Stromal cell of bone marrow (primary cell): ENCODE results near the gene SLC7A4.
"Not testable (repeated sequence)": the region's sequence is repeated elsewhere in the genome, so short reads cannot be mapped to it uniquely, and the experiment has no call there.

Experiments
- DNase-seq: peaks from one replicate; pipeline ENCODE4 v3.0.0-alpha.2; 2012; ENCODE audit warnings: low read depth

SLC7A4 gene

DNA sequence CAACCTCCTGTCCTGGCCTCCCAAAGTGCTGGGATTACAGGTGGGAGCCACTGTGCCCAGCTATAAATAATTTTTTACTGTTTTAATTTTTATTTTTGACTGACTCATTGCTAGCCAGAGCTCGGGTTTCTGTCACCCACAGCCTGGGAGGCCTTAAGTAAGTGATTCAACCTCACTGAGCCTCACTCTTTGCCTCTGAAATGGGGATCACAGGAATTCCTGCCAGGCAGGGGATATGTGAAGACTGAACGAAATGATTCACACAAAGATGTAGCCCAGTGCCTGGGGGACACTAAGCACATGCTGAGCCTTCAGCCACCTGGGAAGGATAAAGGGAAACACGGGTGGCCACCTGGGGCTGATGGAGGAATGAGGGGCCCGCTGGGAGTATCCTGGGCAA is 9.6 kb upstream of the SLC7A4 start:
- peak; percentile 44 for DNase-seq

DNA sequence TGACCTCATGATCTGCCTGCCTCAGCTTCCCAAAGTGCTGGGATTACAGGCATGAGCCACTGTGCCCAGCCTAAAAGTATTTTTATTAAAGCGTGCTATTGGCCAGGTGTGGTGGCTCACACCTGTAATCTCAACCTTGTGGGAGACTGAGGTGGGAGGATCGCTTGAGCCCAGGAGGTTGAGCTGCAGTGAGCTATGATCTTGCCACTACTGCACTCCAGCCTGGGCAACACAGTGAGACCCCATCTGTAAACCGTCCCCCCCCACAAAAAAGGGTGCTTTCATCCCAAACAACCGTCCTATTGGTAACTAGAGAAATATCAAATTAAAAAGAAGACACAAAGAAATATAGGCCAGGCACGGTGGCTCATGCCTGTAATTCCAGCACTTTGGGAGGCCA is 6.8 kb upstream of the SLC7A4 start:
- not testable (repeated sequence) for DNase-seq

DNA sequence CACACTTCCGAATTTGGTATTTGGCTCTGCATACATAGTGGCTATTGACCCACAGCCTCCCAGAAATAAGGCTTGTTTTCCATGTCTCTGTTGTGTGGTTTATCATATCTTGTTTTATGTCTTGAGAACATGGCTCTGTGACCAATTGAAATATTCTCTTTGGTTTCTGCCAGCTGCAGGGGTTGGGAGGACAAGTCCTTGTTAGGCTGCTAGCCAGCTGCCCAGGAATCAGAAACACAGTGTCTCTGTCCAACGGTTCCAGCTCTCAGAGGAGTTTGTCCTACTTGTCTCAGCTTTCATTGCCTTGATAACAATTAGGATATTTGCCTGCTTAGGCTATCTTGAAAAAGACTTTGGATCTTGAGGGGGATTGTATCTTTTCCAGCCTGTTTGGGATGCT is 6.0 kb upstream of the SLC7A4 start:
- no peak for DNase-seq

DNA sequence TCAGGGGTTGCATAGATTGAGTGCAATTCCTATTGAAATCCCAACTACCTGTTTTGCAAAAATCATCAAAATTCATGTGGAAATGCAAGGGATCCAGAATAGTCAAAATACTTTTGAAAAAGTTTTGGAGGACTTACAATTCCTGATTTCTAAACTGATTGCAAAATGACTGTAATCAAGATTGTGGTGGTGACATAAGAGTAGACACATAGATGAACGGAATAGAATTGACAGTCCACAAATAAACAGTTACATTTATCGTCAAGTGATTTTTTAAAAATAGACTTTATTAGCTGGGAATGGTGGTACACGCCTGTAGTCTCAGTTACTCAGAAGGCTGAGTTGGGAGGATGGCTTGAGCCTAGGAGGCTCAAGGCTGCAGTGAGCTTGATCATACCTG is 2.6 kb upstream of the SLC7A4 start:
- no peak for DNase-seq

DNA sequence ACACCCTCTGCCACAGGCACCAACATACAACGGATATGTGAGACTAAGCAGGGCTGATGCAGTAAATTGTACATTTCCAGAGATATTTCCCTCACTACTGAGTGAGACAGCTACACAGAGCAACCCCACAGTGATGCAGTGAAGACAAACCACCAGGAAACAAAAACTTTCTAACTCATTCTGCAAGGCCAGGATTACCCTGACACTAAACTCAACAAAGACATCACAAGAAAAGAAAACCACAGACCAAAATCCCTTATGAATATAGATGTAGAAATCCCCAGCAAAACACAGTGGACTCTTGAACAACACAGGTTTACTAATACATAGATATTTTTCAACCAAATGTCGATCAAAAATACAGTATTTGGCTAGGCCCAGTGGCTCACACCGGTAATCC is 1.5 kb upstream of the SLC7A4 start:
- no peak for DNase-seq

DNA sequence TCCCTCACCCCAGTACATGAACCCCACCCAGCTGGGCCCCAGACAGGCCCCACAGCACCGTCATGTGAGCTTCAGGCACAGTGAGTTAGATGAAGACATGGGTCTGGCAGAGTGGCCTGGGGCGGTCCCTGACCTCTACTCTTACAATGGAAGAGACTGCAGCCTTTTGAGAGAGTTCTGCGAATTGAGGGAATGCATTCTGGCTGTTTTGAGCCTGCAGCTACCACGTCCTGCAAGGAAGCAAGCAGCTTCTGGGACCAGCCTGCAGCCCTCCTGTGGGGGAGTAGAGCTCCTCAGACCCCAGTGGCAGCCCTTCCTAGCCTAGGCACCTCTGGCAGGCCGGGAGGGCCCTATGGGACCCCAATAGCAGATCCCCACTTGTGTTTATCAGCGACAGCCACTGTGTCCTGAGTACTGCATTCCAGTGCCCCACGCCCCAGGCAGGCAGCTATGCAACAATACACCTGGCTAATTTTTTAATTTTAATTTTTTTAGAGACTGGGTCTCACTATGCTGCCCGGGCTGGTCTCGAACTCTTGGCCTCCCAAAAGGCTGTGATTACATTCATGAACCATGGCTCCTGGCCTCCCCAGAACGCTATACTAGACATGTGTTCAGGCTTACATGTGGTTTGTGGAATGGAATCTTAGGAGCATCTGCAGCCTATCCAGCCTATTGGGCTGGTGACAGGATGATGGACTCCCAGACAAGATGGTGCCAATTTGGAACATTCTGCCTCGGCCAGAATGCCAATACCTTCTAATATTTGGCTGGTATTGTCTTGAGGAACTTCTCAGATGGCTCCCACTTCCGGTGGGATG is 717 bp upstream of the SLC7A4 start:
- no peak for DNase-seq

DNA sequence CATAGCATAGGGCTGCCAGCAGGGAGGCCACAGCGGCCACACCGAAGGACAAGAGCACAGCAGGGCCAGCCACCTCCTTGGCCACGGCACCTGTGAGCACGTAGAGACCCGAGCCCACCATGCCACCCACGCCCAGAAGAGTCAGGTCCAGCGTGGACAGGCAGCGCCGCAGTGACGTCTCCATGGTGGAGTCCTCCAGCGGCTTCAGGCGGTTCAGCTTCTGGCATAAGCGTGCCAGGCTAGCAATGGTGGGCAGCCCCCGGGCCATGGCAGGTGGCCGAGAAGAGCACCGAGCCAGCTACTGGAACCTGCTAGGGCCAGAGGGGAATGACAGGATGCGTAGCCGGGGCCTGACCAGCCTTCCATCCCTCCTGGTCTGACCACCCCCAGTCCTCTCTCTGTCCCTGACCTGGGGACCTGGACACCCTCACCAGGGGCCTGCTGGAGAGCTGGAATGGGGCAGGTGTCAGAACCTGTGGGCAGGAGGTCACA is 770 bp downstream of the SLC7A4 start:
- DNase-seq = no peak

DNA sequence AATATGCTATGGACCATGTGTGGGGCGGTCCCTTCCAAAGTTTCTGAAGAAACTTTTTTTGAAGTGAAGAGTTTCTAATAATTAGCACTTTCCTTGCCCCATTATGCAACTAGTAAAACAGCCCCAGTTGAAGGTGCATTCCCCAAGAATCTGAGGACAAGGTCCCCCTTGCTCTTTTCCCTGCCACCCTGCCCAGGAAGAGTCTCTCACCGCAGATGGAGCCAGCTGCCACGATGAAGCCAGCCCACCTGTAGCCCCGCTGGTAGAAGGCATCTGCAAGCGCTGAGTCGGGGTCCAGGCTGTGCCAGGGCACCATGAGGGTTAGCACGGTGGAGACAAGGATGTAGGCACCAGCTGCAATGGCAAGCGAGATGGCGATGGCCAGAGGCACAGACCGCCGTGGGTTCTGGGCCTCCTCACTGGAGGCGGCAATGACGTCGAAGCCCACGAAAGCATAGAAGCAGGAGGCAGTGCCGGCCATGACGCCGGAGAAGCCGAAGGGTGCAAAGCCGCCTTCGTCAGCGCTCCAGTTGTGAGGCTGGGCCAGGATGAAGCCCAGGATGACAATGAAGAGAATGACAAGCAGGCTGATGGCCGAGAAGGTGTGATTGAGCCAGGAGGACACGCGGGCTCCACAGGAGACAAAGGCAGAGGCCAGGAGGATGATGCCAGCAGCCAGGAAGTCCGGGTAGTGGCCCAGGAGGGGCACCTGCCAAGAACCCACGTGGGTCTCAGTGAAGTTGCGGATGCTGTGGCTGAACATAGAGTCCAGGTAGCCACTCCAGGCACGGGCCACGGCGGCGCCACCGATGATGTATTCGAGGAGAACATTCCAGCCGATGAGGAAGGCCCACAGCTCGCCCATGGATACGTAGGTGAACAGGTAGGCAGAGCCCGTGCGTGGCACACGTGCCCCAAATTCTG is 1.5 kb downstream of the SLC7A4 start:
- DNase-seq = no peak

DNA sequence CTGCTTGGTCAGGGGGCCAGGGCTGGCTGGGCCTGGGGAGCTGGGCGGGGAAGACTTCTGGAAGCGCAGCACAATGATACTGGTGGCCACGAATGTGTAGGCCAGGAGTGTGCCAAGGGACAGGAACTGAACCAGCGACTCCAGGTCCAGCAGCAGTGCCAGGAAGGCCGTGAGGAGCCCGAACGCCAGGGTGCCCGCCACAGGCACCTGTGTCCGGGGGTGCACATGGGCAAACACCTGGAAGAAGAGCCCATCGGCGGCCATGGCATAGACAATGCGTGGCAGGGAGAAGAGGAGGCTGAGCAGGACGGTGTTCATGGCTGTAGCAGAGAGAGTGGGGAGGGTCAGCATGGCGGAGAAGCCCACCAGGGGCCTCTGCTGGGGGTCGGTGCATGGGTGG is 2.3 kb downstream of the SLC7A4 start:
- DNase-seq = no peak

DNA sequence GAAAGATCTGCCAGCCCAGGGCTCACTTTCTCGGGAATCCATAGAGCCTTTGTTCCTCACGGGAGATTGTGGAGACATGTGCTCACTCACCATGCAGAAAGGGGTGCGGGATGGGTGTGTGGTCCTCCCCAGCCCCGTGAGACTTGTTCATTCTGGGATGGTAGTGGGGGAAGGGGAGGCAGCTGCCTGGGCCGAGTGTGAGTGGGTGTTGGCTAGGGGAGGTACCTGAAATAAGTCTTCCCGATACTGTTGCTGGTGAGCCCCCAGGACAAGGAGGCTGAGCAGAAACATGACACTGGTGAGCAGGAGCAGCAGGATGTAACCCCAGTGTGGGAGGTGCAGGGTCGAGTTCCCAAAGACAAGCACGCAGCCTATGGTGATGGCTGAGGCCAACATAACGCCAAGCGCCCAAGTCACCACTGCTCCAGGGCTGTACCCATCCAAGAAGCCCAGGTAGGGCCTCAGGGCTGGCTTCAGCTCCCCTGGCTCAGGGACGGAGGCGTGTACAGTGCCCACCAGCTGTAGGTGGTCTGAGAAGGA is 2.8 kb downstream of the SLC7A4 start:
- DNase-seq = no peak

DNA sequence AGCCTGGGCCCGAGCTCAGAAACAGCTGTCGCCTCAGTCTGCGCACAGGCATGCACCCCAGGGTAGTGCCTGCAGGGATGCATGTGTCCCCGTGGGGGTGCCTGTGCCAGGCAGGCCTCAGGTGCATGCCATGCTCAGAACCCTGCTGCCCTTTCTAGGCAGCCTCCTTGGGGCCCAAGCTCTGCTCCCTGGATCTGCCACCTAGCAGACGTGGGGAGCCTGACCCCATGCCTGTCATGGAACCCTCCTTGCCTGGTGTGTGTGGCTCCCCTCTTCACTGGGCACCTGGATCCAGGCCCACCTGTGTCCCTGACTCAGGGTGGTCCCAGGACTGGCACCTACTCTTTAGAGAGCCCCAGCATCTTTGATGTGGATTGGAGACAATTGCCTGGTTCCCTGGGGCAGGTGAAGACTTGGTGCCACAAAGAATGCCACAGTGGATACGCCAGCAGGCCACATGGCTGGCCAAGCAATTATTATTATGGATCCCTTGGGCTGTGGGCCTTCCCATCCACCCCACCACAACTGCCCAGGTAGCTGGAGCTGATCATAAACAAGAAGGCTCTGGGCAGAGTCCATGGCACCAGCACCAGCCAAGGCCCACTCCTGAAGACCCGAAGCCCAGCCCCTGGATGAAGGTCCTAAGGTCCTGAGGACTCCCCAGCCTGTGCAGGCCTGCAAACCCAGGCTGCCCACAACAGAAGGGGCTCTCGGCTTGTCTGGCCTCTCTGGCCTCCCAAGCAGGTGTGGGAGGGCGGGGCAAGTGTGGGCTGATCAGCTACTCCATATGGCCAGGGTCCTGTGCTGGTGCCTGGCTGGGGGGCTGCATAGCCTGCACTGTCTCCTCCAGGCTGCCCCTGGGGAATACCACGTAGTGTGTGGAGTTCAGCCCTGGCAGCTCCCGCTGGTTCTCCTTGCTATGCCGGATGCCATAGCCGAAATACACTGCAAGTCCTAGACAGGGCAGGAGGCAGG is 3.8 kb downstream of the SLC7A4 start:
- DNase-seq = no peak

DNA sequence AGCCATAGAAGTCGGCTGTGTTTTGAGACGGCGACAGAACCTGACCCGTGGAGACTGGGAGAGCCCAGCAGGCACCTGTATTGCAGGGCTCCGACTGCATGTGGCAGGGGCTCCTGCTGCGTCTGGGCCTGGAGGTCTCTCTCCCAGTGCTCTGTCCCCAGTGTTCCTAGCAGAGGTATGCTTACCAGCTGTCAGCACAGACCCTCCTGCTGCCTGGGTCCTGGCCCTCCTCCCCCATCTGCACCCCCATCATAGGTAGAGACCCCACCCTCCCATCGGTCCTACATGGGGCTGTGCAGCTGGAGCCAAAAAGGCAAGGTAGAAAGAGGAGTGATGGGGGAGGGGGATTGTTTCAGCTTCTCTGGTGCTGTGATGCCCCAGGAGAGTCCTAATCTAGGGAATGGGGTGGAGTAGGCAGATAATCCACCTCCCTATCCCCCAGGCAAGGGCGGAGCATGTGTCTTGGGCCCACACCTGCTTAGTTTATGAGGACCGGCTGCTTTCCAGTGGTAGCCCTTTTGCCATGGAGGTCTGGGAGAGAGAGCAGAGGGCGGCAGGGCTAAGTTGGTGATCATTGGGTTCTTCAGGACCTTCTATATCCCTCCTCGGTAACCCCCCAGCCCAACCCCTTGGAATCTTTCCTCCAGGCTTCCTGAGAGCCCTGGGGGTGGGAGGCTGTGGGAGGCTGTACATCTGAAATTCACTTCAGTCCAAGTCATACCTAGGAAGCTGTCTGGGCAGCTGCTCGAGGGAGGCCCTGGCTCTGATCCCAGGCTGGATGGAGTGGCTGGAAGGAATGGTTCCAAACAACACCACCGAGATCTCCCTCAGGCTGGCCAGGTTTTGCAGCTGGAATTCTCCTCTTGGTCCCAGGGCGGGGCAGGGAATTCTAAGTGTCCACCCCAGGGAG is 5.3 kb downstream of the SLC7A4 start:
- DNase-seq = no peak

DNA sequence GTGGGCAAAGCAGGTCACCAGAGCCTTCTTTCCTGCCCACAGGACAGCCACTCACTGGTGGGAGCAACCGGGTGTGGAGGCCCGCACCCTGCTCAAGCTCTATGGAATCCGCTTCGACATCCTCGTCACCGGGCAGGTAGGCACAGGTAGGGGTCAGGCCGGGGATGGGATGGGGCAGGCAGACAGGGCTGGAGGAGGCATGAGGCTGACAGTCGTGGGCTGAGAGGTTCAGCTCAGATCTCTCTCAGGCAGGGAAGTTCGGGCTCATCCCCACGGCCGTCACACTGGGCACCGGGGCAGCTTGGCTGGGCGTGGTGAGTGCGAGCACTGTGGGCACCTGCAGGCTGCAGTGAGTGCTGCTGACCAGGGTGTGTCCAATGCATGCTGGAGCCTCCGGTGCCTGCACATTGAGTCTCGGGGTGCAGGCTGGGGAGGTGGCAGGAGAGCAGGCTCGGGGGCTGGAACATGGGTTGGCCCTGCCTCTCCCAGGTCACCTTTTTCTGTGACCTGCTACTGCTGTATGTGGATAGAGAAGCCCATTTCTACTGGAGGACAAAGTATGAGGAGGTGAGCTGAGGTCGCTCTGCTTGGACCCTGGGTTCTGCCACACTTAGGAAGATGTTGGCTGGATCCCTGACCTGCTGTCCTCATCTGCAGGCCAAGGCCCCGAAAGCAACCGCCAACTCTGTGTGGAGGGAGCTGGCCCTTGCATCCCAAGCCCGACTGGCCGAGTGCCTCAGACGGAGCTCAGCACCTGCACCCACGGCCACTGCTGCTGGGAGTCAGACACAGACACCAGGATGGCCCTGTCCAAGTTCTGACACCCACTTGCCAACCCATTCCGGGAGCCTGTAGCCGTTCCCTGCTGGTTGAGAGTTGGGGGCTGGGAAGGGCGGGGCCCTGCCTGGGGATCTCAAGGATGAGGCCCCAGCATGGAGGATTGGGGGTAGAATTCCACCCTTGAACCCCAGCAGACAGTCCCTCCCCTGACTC is 6.3 kb downstream of the SLC7A4 start:
- DNase-seq = no peak

DNA sequence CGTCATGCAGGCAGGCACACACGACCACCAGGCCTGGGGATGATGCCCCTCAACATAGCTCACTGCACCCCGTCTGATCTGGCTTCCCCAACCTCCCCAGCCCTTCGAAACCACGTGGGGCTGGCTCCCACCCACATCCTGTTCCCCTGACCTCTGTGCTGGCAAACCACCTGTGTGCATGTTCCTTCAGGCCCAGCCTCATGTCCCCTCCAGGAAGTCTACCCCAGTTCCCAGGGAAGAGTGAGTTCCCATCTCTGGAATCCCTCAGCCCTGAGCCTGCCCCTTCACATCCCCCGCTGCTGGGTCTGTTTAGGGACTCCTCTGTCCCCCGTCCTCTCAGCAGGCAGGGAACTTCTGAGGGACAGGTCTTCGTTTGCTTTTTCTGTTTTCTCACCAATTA is 7.1 kb downstream of the SLC7A4 start:
- no peak for DNase-seq

DNA sequence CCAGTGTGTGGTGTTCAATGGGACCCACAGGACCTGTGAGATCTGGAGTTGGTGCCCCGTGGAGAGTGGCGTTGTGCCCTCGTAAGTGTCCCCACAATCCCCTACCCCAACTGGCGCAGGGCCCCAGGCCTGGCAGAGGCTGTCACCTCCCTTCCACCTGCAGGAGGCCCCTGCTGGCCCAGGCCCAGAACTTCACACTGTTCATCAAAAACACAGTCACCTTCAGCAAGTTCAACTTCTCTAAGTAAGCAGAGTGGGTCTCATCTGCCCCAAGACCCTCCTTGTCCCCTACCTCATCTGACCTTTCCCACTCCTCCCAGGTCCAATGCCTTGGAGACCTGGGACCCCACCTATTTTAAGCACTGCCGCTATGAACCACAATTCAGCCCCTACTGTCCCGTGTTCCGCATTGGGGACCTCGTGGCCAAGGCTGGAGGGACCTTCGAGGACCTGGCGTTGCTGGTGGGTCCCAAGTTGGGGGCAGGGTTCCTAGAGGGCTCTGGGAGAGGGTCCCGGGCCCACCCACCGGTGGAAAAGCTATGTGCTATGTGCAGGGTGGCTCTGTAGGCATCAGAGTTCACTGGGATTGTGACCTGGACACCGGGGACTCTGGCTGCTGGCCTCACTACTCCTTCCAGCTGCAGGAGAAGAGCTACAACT is 9.3 kb downstream of the SLC7A4 start:
- DNase-seq = no peak

DNA sequence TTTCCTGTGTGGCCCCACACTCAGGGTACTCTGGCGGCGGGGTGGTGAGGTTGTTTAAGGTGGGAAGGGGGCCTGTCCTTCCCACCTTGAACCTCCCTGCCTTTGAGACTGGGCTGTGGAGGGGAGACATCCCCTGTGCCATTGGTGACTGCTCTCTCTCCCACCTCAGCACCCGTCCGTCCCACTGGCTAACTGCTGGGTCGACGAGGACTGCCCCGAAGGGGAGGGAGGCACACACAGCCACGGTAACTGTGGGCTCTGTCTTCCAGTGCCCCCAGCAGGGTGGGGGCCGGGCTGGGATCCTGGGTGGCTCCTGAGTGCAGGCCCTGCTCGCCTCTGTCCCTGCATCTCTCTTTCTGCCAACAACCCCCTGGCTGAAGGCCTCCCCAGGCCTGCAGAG is 9.9 kb downstream of the SLC7A4 start:
- DNase-seq = no peak

DNA sequence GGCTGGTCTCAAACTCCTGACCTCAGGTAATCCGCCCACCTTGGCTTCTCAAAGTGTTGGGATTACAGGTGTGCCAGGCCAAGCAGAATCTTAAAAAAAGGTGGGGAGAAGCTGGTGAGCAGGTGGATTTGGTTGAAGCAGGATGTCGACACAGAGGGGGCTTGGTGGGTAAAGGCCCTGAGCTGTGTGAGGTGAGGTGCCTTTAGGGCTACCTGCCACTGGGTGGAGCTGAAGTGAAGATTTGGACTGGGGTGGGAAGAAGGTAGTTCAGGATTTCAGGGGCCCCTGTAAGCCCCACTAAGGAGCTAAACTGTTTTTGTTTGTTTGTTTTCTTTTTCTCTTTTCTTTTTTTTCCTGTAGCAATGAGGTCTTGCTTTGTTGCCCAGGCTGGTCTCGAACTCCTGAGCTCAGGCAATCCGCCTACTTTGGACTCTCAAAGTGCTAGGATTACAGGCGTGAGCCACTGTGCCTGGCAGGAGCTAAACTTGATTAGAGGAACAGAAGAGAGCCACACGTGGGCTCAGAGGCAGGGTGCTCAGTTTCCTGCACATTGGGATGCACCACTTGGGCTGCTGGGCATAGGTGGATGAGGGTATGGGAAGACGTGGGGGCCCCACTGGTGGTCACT is 11.4 kb downstream of the SLC7A4 start:
- no peak for DNase-seq

DNA sequence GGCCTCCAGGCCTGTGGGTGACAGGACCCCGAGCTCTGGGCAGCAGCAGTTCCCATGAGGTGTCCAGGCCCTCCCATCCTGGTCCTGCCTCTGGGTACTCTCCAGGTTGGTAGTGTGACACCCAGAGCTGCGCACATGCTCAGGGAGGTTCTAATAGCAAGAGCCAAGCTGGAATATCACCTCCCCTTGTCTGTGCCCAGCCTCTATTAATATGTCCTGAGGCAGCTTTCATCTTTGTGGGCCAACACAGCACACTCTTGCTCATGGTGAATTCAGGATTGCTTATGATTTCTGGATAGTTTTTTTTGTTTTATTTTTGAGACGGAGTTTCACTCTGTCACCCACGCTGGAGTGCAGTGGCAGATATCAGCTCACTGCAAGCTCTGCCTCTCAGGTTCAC is 14.0 kb downstream of the SLC7A4 start:
- no peak for DNase-seq
